Measurements from ENCODE around the gene RGP1. TPM values are rescaled to one million over a fixed set of nuclear protein-coding genes. Genes with fewer than 3 reads are reported as not detected.

RGP1 gene
- total RNA-seq, 1 experiment from 2014 or later = 26.6 TPM

GRCh38 chr9:35798658-35799374, 49.7 kb downstream of the RGP1 start:
- DNase-seq = no peak
- CTCF ChIA-PET = no interaction called here
- H3K27me3 Mint-ChIP-seq (ENCODE audit: unreplicated experiment) = no peaks in the 10 kb centered on the region
- peaks cover 4% of the 10 kb centered on the region for H3K36me3 Mint-ChIP-seq (ENCODE audit: insufficient read depth, unreplicated experiment)
- no peak overlapping the region for H3K27ac Mint-ChIP-seq (ENCODE audit: unreplicated experiment)
- BruUV-seq (replicated peaks) = no TSS peak
- H3K4me1 Mint-ChIP-seq (ENCODE audit: low read depth, unreplicated experiment) = peaks cover 18% of the 10 kb centered on the region
- H3K9me3 Mint-ChIP-seq (ENCODE audit: low read depth, unreplicated experiment) = no peaks in the 10 kb centered on the region
- no peak for TF ChIP-seq CTCF (IDR thresholded peaks at IDR 0.05; ENCODE audit: unreplicated experiment)
- intact Hi-C loops (cut with micrococcal nuclease; ENCODE audit: unreplicated experiment) = no loop called here
- H3K4me3 Mint-ChIP-seq (ENCODE audit: low read depth, unreplicated experiment) = no peak overlapping the region

GRCh38 chr9:35800530-35800929, 51.4 kb downstream of the RGP1 start:
- TF ChIP-seq CTCF (IDR thresholded peaks at IDR 0.05; ENCODE audit: unreplicated experiment) = no peak
- Mint-ChIP-seq H3K4me3 (ENCODE audit: low read depth, unreplicated experiment) (no peak overlapping the region), H3K27ac (ENCODE audit: unreplicated experiment) (no peak overlapping the region), H3K9me3 (ENCODE audit: low read depth, unreplicated experiment) (no peaks in the 10 kb centered on the region), H3K36me3 (ENCODE audit: insufficient read depth, unreplicated experiment) (peaks cover 4% of the 10 kb centered on the region), H3K4me1 (ENCODE audit: low read depth, unreplicated experiment) (peaks cover 4% of the 10 kb centered on the region), H3K27me3 (ENCODE audit: unreplicated experiment) (no peaks in the 10 kb centered on the region)
- CTCF ChIA-PET = no interaction called here
- intact Hi-C loops (cut with micrococcal nuclease; ENCODE audit: unreplicated experiment) = no loop called here
- BruUV-seq (replicated peaks) = no TSS peak
- no peak for DNase-seq

- DNase-seq = no peak
- Mint-ChIP-seq H3K27ac (ENCODE audit: unreplicated experiment) (no peak overlapping the region), H3K4me1 (ENCODE audit: low read depth, unreplicated experiment) (no peaks in the 10 kb centered on the region), H3K9me3 (ENCODE audit: low read depth, unreplicated experiment) (no peaks in the 10 kb centered on the region), H3K36me3 (ENCODE audit: insufficient read depth, unreplicated experiment) (peaks cover 4% of the 10 kb centered on the region), H3K27me3 (ENCODE audit: unreplicated experiment) (no peaks in the 10 kb centered on the region), H3K4me3 (ENCODE audit: low read depth, unreplicated experiment) (no peak overlapping the region)
- CTCF ChIA-PET = interaction anchor here (0.7 kb wide), 1 partner anchor 18 kb away, joined by 3 read pairs; no protein-coding TSS in a partner anchor
- TF ChIP-seq CTCF (IDR thresholded peaks at IDR 0.05; ENCODE audit: unreplicated experiment) = no peak
- no TSS peak for BruUV-seq (replicated peaks)
- intact Hi-C loops (cut with micrococcal nuclease; ENCODE audit: unreplicated experiment) = no loop called here
Measured at GRCh38 chr9:35801328-35802128, 52.4 kb downstream of the RGP1 start.

- Mint-ChIP-seq H3K27me3 (ENCODE audit: unreplicated experiment) (no peaks in the 10 kb centered on the region), H3K4me1 (ENCODE audit: low read depth, unreplicated experiment) (no peaks in the 10 kb centered on the region), H3K27ac (ENCODE audit: unreplicated experiment) (no peak overlapping the region), H3K4me3 (ENCODE audit: low read depth, unreplicated experiment) (no peak overlapping the region), H3K9me3 (ENCODE audit: low read depth, unreplicated experiment) (no peaks in the 10 kb centered on the region), H3K36me3 (ENCODE audit: insufficient read depth, unreplicated experiment) (peaks cover 8% of the 10 kb centered on the region)
- no peak for TF ChIP-seq CTCF (IDR thresholded peaks at IDR 0.05; ENCODE audit: unreplicated experiment)
- intact Hi-C loops (cut with micrococcal nuclease; ENCODE audit: unreplicated experiment) = no loop called here
- DNase-seq = no peak
- CTCF ChIA-PET = no interaction called here
- BruUV-seq (replicated peaks) = no TSS peak
Measured at GRCh38 chr9:35806101-35806500, 57.0 kb downstream of the RGP1 start.

Small RNA genes within 50 kb of the gene (microRNA-seq; reads per million reads assigned to microRNA genes)
- not detected for gene MIR6852
- not detected for gene MIR6853

Other genes with a start within 250 kb of the RGP1 start
- gene TESK1, start 144.0 kb upstream of the RGP1 start, total RNA-seq (2022) = 20.9 and 24.6 TPM in 2 replicates
- 0.38 and 0.73 TPM in 2 replicates for gene CD72, start 130.9 kb upstream of the RGP1 start, total RNA-seq (2022)
- gene SIT1, start 98.4 kb upstream of the RGP1 start, total RNA-seq (2022) = not detected in 2 replicates
- gene RMRP, start 91.3 kb upstream of the RGP1 start, total RNA-seq (2022) = 8,471 and 11,520 TPM in 2 replicates
- gene CCDC107, start 91.0 kb upstream of the RGP1 start, total RNA-seq (2022) = 7.9 and 8.0 TPM in 2 replicates
- gene ARHGEF39, start 84.1 kb upstream of the RGP1 start, total RNA-seq (2022) = 14.2 and 15.4 TPM in 2 replicates
- gene CA9, start 75.4 kb upstream of the RGP1 start, total RNA-seq (2022) = 0.64 and 0.76 TPM in 2 replicates
- 138 and 145 TPM in 2 replicates for gene TPM2, start 59.4 kb upstream of the RGP1 start, total RNA-seq (2022)
- 91.1 and 98.7 TPM in 2 replicates for gene TLN1, start 17.1 kb upstream of the RGP1 start, total RNA-seq (2022)
- 26.5 and 29.4 TPM in 2 replicates for gene CREB3, start 16.6 kb upstream of the RGP1 start, total RNA-seq (2022)
- gene GBA2, start 59 bp upstream of the RGP1 start, total RNA-seq (2022) = 62.4 and 62.7 TPM in 2 replicates
- not detected in 2 replicates for gene MSMP, start 5.0 kb downstream of the RGP1 start, total RNA-seq (2022)
- gene NPR2, start 42.3 kb downstream of the RGP1 start, total RNA-seq (2022) = 16.8 and 19.2 TPM in 2 replicates
- gene SPAG8, start 63.0 kb downstream of the RGP1 start, total RNA-seq (2022) = 0.97 and 1.2 TPM in 2 replicates
- 33.9 and 39.7 TPM in 2 replicates for gene HINT2, start 65.8 kb downstream of the RGP1 start, total RNA-seq (2022)
- not detected in 2 replicates for gene FAM221B, start 79.4 kb downstream of the RGP1 start, total RNA-seq (2022)
- 2.5 and 3.7 TPM in 2 replicates for gene TMEM8B, start 79.9 kb downstream of the RGP1 start, total RNA-seq (2022)
- not detected in 2 replicates for gene OR13J1, start 121.1 kb downstream of the RGP1 start, total RNA-seq (2022)
- gene HRCT1, start 156.9 kb downstream of the RGP1 start, total RNA-seq (2022) = 0.69 and 0.90 TPM in 2 replicates
- gene SPAAR, start 160.2 kb downstream of the RGP1 start, total RNA-seq (2022) = not detected in 2 replicates
- gene OR2S2, start 208.9 kb downstream of the RGP1 start, total RNA-seq (2022) = not detected in 2 replicates

All from Calu3 (cell line).